Measurements from ENCODE around the gene PTPN1. TPM values are rescaled to one million over a fixed set of nuclear protein-coding genes. Genes with fewer than 3 reads are reported as not detected.
"Not testable (repeated sequence)": the region's sequence is repeated elsewhere in the genome, so short reads cannot be mapped to it uniquely, and the experiment has no call there.

Gene PTPN1
- total RNA-seq, 1 experiment from 2014 or later, result 63.0 TPM

GRCh38 chr20:50565383-50565782, 55.2 kb downstream of the PTPN1 start:
- H3K4me3 Mint-ChIP-seq (ENCODE audit: unreplicated experiment), result no peak overlapping the region
- no peak overlapping the region for H3K27ac Mint-ChIP-seq (ENCODE audit: low read depth, unreplicated experiment)
- peaks cover 74% of the 10 kb centered on the region for H3K36me3 Mint-ChIP-seq (ENCODE audit: insufficient read depth, unreplicated experiment)
- no peak for DNase-seq (ENCODE audit: unreplicated experiment)
- ChIA-PET CTCF (interaction anchor here (0.5 to 4.4 kb wide), 8 partner anchors 11 to 472 kb away, joined by 3 to 24 read pairs (median 5); no protein-coding TSS in a partner anchor), POLR2A (interaction anchor here (2.2 to 9.9 kb wide), 2 partner anchors 16 to 54 kb away, joined by 10 to 146 read pairs; partner anchors contain the start of gene PTPN1)
- BruUV-seq (replicated peaks), result no TSS peak
- no peaks in the 10 kb centered on the region for H3K9me3 Mint-ChIP-seq (ENCODE audit: unreplicated experiment)
- no peaks in the 10 kb centered on the region for H3K27me3 Mint-ChIP-seq (ENCODE audit: insufficient read depth, unreplicated experiment)
- no peak for TF ChIP-seq CTCF (IDR thresholded peaks at IDR 0.05; ENCODE audit: unreplicated experiment)
- peaks cover 42% of the 10 kb centered on the region for H3K4me1 Mint-ChIP-seq (ENCODE audit: insufficient read depth, unreplicated experiment)
- intact Hi-C loops (cut with micrococcal nuclease), result no loop called here

DNA sequence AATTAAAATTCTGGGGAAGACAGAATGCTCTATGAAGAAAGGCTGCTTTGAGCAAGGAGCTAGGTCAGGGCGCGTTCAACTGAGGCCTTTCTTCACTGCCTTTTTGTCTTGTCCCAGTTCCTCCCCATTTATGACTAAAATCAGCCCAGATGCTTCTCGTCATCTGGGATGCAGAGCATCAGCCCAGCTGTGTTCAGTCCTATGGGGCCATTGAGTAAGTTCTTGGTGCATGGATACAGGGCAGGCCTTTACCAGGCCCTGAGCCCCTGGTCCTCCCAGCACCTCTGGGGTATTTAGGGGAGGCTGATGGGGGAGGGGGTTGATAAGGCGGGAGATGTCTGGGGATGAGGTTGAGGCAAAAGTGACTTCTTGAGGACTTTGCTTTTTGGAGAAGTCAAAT, 55.7 kb downstream of the PTPN1 start:
- H3K36me3 Mint-ChIP-seq (ENCODE audit: insufficient read depth, unreplicated experiment), result peaks cover 75% of the 10 kb centered on the region
- H3K4me3 Mint-ChIP-seq (ENCODE audit: unreplicated experiment), result no peak overlapping the region
- DNase-seq (ENCODE audit: unreplicated experiment), result no peak
- no peaks in the 10 kb centered on the region for H3K9me3 Mint-ChIP-seq (ENCODE audit: unreplicated experiment)
- H3K27me3 Mint-ChIP-seq (ENCODE audit: insufficient read depth, unreplicated experiment), result no peaks in the 10 kb centered on the region
- H3K27ac Mint-ChIP-seq (ENCODE audit: low read depth, unreplicated experiment), result no peak overlapping the region
- no TSS peak for BruUV-seq (replicated peaks)
- ChIA-PET POLR2A (interaction anchor here (9.9 kb wide), 1 partner anchor 54 kb away, joined by 146 read pairs; the partner anchor contains the start of gene PTPN1), CTCF (interaction anchor here (0.7 to 4.4 kb wide), 7 partner anchors 10 to 471 kb away, joined by 3 to 24 read pairs (median 4); no protein-coding TSS in a partner anchor)
- no peak for TF ChIP-seq CTCF (IDR thresholded peaks at IDR 0.05; ENCODE audit: unreplicated experiment)
- H3K4me1 Mint-ChIP-seq (ENCODE audit: insufficient read depth, unreplicated experiment), result peaks cover 39% of the 10 kb centered on the region
- intact Hi-C loops (cut with micrococcal nuclease), result no loop called here

DNA sequence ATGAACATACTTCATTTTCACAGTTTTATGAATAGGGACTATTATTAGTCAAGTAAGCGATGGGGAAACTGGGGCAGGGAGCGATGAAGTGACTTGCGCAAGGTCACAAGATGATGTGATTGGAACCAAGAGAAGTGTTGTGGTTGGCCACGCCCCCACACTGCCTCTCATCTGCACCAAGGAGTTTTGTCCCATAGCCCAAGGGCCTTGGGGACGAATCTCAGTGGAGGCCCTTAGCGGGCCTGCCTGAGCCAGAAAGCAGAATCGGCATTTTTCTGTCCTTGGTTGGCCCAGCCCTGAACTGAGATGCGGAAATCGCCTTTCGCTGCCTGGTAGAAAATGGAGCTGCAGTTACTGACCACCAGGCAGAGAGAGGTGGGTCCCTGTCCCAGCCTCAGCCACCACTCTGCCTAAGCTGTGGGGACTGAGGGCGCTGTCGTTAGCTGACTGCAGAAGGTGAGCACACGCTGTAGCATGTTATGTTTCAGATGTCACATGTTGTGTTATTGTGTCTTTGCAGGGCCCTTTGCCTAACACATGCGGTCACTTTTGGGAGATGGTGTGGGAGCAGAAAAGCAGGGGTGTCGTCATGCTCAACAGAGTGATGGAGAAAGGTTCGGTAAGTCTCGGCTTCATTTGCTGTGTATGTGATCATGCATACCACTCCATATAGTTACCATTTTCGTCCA, 57.8 kb downstream of the PTPN1 start:
- no peak for TF ChIP-seq CTCF (IDR thresholded peaks at IDR 0.05; ENCODE audit: unreplicated experiment)
- DNase-seq (ENCODE audit: unreplicated experiment), result no peak
- no TSS peak for BruUV-seq (replicated peaks)
- Mint-ChIP-seq H3K9me3 (ENCODE audit: unreplicated experiment) (no peaks in the 10 kb centered on the region), H3K4me1 (ENCODE audit: insufficient read depth, unreplicated experiment) (peaks cover 37% of the 10 kb centered on the region), H3K36me3 (ENCODE audit: insufficient read depth, unreplicated experiment) (peaks cover 78% of the 10 kb centered on the region), H3K4me3 (ENCODE audit: unreplicated experiment) (no peak overlapping the region), H3K27ac (ENCODE audit: low read depth, unreplicated experiment) (peak overlapping the region; percentile 35), H3K27me3 (ENCODE audit: insufficient read depth, unreplicated experiment) (no peaks in the 10 kb centered on the region)
- intact Hi-C loops (cut with micrococcal nuclease), result no loop called here
- POLR2A ChIA-PET, result no interaction called here
- CTCF ChIA-PET, result interaction anchor here (4.4 kb wide), 1 partner anchor 8 kb away, joined by 24 read pairs; no protein-coding TSS in a partner anchor

GRCh38 chr20:50568549-50568942, 58.4 kb downstream of the PTPN1 start:
- Mint-ChIP-seq H3K36me3 (ENCODE audit: insufficient read depth, unreplicated experiment) (peaks cover 78% of the 10 kb centered on the region), H3K27ac (ENCODE audit: low read depth, unreplicated experiment) (peak overlapping the region; percentile 74), H3K27me3 (ENCODE audit: insufficient read depth, unreplicated experiment) (no peaks in the 10 kb centered on the region), H3K4me1 (ENCODE audit: insufficient read depth, unreplicated experiment) (peaks cover 39% of the 10 kb centered on the region), H3K9me3 (ENCODE audit: unreplicated experiment) (no peaks in the 10 kb centered on the region), H3K4me3 (ENCODE audit: unreplicated experiment) (no peak overlapping the region)
- no peak for TF ChIP-seq CTCF (IDR thresholded peaks at IDR 0.05; ENCODE audit: unreplicated experiment)
- DNase-seq (ENCODE audit: unreplicated experiment), result no peak
- BruUV-seq (replicated peaks), result no TSS peak
- CTCF ChIA-PET, result interaction anchor here (0.5 to 0.9 kb wide), 5 partner anchors 11 to 256 kb away, joined by 3 read pairs; no protein-coding TSS in a partner anchor
- POLR2A ChIA-PET, result no interaction called here
- intact Hi-C loops (cut with micrococcal nuclease), result no loop called here

GRCh38 chr20:50569487-50569863, 59.3 kb downstream of the PTPN1 start:
- H3K36me3 Mint-ChIP-seq (ENCODE audit: insufficient read depth, unreplicated experiment), result peaks cover 79% of the 10 kb centered on the region
- ChIA-PET CTCF (interaction anchor here (0.6 to 0.9 kb wide), 4 partner anchors 10 to 380 kb away, joined by 3 read pairs; no protein-coding TSS in a partner anchor), POLR2A (interaction anchor here (1.1 to 1.4 kb wide), 2 partner anchors 9 to 59 kb away, joined by 3 to 9 read pairs; partner anchors contain the start of gene PTPN1)
- H3K9me3 Mint-ChIP-seq (ENCODE audit: unreplicated experiment); H3K27me3 Mint-ChIP-seq (ENCODE audit: insufficient read depth, unreplicated experiment); BruUV-seq (replicated peaks); intact Hi-C loops (cut with micrococcal nuclease); H3K4me3 Mint-ChIP-seq (ENCODE audit: unreplicated experiment); DNase-seq (ENCODE audit: unreplicated experiment): not testable (repeated sequence)
- peaks cover 39% of the 10 kb centered on the region for H3K4me1 Mint-ChIP-seq (ENCODE audit: insufficient read depth, unreplicated experiment)
- H3K27ac Mint-ChIP-seq (ENCODE audit: low read depth, unreplicated experiment), result peak overlapping the region; percentile 74

Measured in MCF 10A (cell line).